GM10266 (cell line): ENCODE results near the gene DIPK1B.

Experiments
- DNase-seq: peaks from one replicate; pipeline ENCODE4 v3.0.0; 2012; ENCODE audit errors: extremely low spot score
- CTCF ChIP-seq: IDR thresholded peaks from 2 replicates; pipeline ENCODE4 v1.5.1; 2012; ENCODE audit warnings: mild to moderate bottlenecking, low read depth; ENCODE audit not compliant: control insufficient read depth, insufficient read depth; ENCODE audit errors: missing control alignments

The DIPK1B gene

GRCh38 chr9:136728548-136729123 is 16.3 kb downstream of the DIPK1B start:
- no peak for DNase-seq
- no peak for TF ChIP-seq CTCF

- no peak for TF ChIP-seq CTCF
- no peak for DNase-seq
These were observed 16.8 kb downstream of the DIPK1B start for GRCh38 chr9:136729144-136729543.

DNA sequence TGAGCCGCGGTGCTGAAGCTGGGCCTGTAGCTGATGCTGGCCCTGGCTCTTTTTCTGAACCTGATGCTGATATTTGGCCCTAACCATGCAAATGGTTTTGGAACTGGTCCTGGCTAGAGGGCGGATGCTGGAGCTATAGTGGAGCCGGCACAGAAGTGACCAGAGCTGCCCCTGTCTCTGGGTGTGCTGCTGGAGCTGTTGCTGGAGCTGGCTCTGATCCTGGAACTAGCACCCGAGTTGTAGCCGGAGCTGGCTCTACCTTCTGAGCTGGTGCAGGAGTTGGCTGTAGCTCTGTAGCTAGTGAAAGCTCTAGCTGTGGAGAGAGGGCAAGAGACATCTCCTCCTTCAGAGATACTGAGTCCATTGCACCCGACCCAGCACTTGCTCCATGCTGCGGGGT is 17.6 kb downstream of the DIPK1B start:
- TF ChIP-seq CTCF: no peak
- DNase-seq: no peak

- no peak for DNase-seq
- TF ChIP-seq CTCF: no peak
These were observed 20.2 kb downstream of the DIPK1B start for GRCh38 chr9:136732444-136733178.

DNA sequence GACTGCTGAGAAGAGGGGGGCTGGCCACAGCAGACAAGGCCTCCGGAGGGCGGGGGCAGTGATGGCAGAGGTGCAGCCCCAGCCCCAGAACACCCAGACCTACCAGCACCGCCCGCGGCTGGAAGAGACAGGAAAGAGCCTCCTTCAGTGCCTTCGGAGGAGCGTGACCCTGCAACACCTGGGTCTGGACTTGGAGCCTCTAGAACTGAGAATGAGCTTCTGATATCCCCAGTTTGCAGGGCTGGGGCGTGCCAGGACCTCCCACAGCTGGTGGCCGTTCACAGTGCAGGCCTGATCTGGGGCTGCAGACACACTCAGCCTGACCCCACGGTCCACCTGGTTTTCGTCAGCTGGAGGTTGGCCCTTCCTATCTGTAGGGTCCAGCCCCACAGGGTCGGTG is 21.2 kb downstream of the DIPK1B start:
- no peak for DNase-seq
- TF ChIP-seq CTCF: no peak

DNA sequence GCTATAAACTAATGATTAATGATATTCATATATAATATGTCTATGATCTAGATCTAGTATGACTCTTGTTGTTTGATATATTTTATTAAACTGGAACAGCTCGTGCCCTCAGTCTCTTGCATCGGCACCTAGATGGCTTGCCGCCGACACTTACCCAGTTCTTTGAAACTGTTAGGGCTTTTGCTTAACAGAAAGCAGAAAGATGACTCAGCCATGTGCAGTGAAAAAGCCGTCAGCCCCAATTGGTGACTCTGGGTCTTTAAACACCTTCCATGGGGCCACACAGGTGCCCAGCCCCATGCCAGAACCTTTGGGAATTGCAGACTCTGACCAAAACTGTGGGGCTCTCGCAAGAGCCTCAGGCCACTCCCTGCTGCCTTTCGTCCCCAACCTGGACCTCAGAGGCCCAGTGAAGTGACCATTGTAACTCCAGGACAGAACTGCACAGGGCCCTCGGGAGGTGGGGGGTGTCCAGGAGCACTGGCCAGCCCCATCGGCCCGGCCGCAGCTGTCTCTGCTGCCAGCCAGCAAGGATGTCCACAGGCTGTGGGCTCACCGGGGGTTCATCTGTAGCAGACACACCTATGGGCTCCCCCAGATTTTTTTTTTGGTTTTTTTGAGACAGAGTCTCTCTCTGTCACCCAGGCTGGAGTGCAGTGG is 22.6 kb downstream of the DIPK1B start:
- TF ChIP-seq CTCF: no peak

More for the DNA sequence above, 22.6 kb downstream of the DIPK1B start:
- no peak for DNase-seq
